Measurements from ENCODE around the gene KIF26B.
"Not testable (repeated sequence)": the region's sequence is repeated elsewhere in the genome, so short reads cannot be mapped to it uniquely, and the experiment has no call there.

DNA sequence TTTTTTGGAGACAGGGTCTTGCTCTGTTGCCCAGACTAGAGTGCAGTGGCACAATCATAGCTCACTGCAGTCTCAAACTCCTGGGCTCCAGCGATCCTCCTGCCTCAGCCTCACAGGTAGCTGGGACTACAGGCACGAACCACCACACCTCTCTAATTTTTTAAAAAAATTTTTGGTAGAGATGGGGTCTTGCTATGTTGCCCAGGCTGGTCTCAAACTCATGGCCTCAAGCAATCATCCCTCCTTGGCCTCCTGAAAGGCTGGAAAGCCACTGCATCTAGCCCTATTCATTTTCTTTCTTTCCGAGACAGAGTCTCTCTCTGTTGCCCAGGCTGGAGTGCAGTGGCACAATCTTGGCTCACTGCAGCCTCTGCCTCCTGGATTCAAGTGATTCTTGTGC is 559.2 kb downstream of the KIF26B start:
- TF ChIP-seq, protein P1, sequence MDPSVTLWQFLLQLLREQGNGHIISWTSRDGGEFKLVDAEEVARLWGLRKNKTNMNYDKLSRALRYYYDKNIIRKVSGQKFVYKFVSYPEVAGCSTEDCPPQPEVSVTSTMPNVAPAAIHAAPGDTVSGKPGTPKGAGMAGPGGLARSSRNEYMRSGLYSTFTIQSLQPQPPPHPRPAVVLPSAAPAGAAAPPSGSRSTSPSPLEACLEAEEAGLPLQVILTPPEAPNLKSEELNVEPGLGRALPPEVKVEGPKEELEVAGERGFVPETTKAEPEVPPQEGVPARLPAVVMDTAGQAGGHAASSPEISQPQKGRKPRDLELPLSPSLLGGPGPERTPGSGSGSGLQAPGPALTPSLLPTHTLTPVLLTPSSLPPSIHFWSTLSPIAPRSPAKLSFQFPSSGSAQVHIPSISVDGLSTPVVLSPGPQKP (IDR thresholded peaks at IDR 0.05; ENCODE audit: borderline replicate concordance, low read depth, low read length), result not testable (repeated sequence)
- TF ChIP-seq, protein P2, sequence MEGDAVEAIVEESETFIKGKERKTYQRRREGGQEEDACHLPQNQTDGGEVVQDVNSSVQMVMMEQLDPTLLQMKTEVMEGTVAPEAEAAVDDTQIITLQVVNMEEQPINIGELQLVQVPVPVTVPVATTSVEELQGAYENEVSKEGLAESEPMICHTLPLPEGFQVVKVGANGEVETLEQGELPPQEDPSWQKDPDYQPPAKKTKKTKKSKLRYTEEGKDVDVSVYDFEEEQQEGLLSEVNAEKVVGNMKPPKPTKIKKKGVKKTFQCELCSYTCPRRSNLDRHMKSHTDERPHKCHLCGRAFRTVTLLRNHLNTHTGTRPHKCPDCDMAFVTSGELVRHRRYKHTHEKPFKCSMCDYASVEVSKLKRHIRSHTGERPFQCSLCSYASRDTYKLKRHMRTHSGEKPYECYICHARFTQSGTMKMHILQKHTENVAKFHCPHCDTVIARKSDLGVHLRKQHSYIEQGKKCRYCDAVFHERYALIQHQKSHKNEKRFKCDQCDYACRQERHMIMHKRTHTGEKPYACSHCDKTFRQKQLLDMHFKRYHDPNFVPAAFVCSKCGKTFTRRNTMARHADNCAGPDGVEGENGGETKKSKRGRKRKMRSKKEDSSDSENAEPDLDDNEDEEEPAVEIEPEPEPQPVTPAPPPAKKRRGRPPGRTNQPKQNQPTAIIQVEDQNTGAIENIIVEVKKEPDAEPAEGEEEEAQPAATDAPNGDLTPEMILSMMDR (conservative IDR thresholded peaks at IDR 0.05; ENCODE audit: low read depth, low read length), result not testable (repeated sequence)
- not testable (repeated sequence) for TF ChIP-seq MAZ (IDR thresholded peaks at IDR 0.05; ENCODE audit: borderline replicate concordance, low read depth, low read length); RAD21 (IDR thresholded peaks at IDR 0.05; ENCODE audit: low read length); MXI1 (IDR thresholded peaks at IDR 0.05; ENCODE audit: borderline replicate concordance, low read depth, low read length); RFX5 (IDR thresholded peaks at IDR 0.05; ENCODE audit: low read depth, low read length); BHLHE40 (IDR thresholded peaks at IDR 0.05; ENCODE audit: low read depth, low read length); FOS (IDR thresholded peaks at IDR 0.05; ENCODE audit: low read depth, low read length); POLR2A (IDR thresholded peaks at IDR 0.05; ENCODE audit: low read depth, low read length); SMC3 (IDR thresholded peaks at IDR 0.05; ENCODE audit: low read depth, low read length); MAFK (IDR thresholded peaks at IDR 0.05; ENCODE audit: low read depth, low read length)
- TF ChIP-seq, protein P3, sequence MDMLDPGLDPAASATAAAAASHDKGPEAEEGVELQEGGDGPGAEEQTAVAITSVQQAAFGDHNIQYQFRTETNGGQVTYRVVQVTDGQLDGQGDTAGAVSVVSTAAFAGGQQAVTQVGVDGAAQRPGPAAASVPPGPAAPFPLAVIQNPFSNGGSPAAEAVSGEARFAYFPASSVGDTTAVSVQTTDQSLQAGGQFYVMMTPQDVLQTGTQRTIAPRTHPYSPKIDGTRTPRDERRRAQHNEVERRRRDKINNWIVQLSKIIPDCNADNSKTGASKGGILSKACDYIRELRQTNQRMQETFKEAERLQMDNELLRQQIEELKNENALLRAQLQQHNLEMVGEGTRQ (IDR thresholded peaks at IDR 0.05; ENCODE audit: low read depth, low read length), result not testable (repeated sequence)

Measured in IMR-90 (cell line).